Muscle layer of duodenum (tissue), 2 donors: ENCODE results near the gene NR3C2.

ENCODE experiments used
- H3K27ac ChIP-seq: one replicate; pipeline ENCODE4 v1.7.0; 2013; ENCODE audit warnings: mild to moderate bottlenecking, low read length
- H3K27me3 ChIP-seq: one replicate; pipeline ENCODE4 v1.7.0; 2013; ENCODE audit warnings: low read depth, mild to moderate bottlenecking, control low read depth, low read length
- H3K36me3 ChIP-seq, 2 donors: one replicate each; pipeline ENCODE4 v1.7.0; 2013; ENCODE audit warnings: low read length in 2 of 2, control low read depth in 1 of 2, mild to moderate bottlenecking in 1 of 2; ENCODE audit not compliant: insufficient read depth in 2 of 2, control insufficient read depth in 1 of 2
- H3K4me1 ChIP-seq, 2 donors: one replicate each; pipeline ENCODE4 v1.7.0; 2013; ENCODE audit warnings: low read length in 2 of 2, mild to moderate bottlenecking in 2 of 2, control low read depth in 1 of 2, moderate library complexity in 1 of 2; ENCODE audit not compliant: insufficient read depth in 2 of 2, control insufficient read depth in 1 of 2
- H3K4me3 ChIP-seq, 2 donors: one replicate each; pipeline ENCODE4 v1.7.0; 2013; ENCODE audit warnings: low read length in 2 of 2, low read depth in 1 of 2, mild to moderate bottlenecking in 1 of 2
- H3K9me3 ChIP-seq, 2 donors: one replicate each; pipeline ENCODE4 v1.7.0; 2013; ENCODE audit warnings: low read length in 2 of 2, control low read depth in 1 of 2, mild to moderate bottlenecking in 1 of 2; ENCODE audit not compliant: control insufficient read depth in 1 of 2
- donor health status: healthy.

NR3C2 gene

DNA sequence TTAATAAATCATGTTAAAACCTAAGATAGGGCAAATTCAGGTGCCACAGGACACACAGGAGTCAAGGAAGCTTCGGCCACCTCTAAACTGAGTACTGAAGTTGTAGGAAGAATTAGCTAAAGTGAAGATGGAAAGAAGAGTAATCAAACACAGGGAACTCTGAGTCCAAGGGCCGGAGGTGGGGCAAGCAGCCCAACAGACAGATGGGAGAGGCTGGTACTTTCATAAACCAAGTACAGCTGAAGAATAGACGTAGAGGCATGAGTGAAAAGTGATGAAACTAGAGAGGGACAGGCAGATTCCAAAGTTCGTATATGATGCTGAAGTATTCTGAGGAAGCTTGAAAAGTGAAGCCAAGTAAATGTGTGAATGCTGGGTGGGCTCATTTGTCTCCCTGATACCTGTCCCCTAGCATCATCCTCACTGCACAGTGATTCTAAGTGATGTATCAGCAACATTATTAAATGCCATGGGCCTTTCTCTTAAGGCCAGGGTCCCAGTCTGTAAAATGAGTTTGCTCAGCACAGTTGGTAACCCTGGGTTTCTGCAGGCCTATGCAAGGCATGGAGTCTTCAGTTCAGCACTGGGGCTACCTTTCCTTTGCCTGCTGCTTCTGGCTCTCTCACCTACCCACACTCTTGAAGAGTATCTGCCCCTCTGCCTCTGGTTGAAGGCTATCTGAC is 203.3 kb downstream of the NR3C2 start:
- Histone ChIP-seq H3K27ac (no peak overlapping the region), H3K4me1 (peaks cover 0 to 8% of the 10 kb centered on the region in 2 donors), H3K9me3 (no peaks in the 10 kb centered on the region), H3K36me3 (no peaks in the 10 kb centered on the region), H3K27me3 (no peaks in the 10 kb centered on the region), H3K4me3 (no peak overlapping the region)

- Histone ChIP-seq H3K27ac (no peak overlapping the region), H3K4me1 (peaks cover 0 to 8% of the 10 kb centered on the region in 2 donors), H3K27me3 (no peaks in the 10 kb centered on the region), H3K36me3 (no peaks in the 10 kb centered on the region), H3K9me3 (no peaks in the 10 kb centered on the region), H3K4me3 (no peak overlapping the region)
These were observed 204.1 kb downstream of the NR3C2 start for GRCh38 chr4:148238086-148238485.

- Histone ChIP-seq H3K4me3 (no peak overlapping the region), H3K36me3 (peaks cover 0 to 6% of the 10 kb centered on the region in 2 donors), H3K27me3 (no peaks in the 10 kb centered on the region), H3K4me1 (peaks cover 0 to 8% of the 10 kb centered on the region in 2 donors), H3K27ac (no peak overlapping the region), H3K9me3 (no peaks in the 10 kb centered on the region)
These were observed 206.4 kb downstream of the NR3C2 start for GRCh38 chr4:148235809-148236208.

DNA sequence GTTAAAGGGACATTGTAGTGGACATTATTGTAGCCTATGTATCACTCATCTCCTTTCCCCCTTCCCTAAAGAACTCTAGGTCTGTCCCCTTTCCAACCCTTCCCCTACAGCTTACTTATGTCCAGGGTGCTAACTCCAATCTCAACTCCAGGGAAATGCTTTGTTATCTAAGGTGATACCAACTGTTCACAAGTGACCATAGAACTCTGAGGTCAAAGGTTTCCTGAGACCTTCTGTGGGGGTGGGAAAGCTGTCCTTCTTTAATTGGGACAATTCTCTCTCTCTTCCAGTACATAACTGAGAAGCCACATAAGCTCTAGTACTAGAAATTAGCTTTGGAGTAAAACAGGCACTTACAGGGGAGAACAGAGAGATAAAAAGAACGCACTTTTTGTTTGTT is 212.4 kb downstream of the NR3C2 start:
- no peaks in the 10 kb centered on the region for H3K9me3 ChIP-seq
- peaks cover 0 to 6% of the 10 kb centered on the region in 2 donors for H3K36me3 ChIP-seq
- peaks cover 0 to 3% of the 10 kb centered on the region in 2 donors for H3K4me1 ChIP-seq
- no peaks in the 10 kb centered on the region for H3K27me3 ChIP-seq
- no peak overlapping the region for H3K4me3 ChIP-seq
- no peak overlapping the region for H3K27ac ChIP-seq

DNA sequence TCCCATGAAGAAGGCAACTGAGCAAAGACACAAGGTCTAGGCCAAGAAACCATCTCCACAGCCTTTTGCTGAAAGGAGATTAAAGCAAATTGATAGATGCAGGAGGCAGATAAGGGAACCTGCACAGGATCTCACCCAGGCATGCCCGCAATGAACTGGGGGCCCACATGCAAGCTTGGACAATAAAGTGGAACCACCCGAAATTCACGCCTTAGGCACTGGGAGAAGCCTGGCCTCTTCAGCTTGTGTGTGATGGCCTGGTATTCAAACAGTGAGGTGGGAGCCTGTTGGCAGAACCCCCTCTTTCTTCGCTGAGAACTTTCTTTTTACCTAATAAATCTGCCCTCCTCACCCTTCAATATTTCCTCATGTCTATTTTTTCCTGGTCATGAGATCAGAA is 213.2 kb downstream of the NR3C2 start:
- Histone ChIP-seq H3K27ac (no peak overlapping the region), H3K4me3 (no peak overlapping the region), H3K4me1 (peaks cover 0 to 6% of the 10 kb centered on the region in 2 donors), H3K36me3 (peaks cover 0 to 6% of the 10 kb centered on the region in 2 donors), H3K9me3 (no peaks in the 10 kb centered on the region), H3K27me3 (no peaks in the 10 kb centered on the region)

DNA sequence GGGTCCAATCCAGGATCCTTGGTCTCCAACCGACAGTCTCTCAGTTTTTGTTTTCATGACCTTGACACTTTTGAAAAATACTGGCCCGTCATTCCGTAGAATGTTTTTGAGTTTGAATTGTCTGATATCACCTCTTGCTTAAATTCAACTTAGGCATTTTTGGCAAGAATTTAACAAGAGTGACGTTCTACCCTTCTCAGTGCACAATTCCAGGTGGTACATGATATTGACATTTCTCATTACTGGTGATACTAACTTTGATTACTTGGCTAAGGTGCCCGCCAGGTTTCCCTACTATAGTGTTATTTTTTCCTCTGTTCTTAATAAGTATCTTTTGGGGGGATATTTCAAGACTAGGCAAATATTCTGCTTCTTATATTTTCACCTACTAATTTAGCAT is 215.1 kb downstream of the NR3C2 start:
- no peak overlapping the region for H3K4me3 ChIP-seq
- no peaks in the 10 kb centered on the region for H3K9me3 ChIP-seq
- H3K27ac ChIP-seq: no peak overlapping the region
- H3K27me3 ChIP-seq: no peaks in the 10 kb centered on the region
- H3K4me1 ChIP-seq: peaks cover 0 to 13% of the 10 kb centered on the region in 2 donors
- peaks cover 0 to 2% of the 10 kb centered on the region in 2 donors for H3K36me3 ChIP-seq

GRCh38 chr4:148226341-148226740 is 215.9 kb downstream of the NR3C2 start:
- Histone ChIP-seq H3K36me3 (no peaks in the 10 kb centered on the region), H3K4me3 (no peak overlapping the region), H3K9me3 (no peaks in the 10 kb centered on the region), H3K4me1 (peaks cover 0 to 13% of the 10 kb centered on the region in 2 donors), H3K27ac (no peak overlapping the region), H3K27me3 (no peaks in the 10 kb centered on the region)

- Histone ChIP-seq H3K4me1 (peaks cover 0 to 13% of the 10 kb centered on the region in 2 donors), H3K36me3 (no peaks in the 10 kb centered on the region), H3K27ac (no peak overlapping the region), H3K9me3 (no peaks in the 10 kb centered on the region), H3K4me3 (no peak overlapping the region), H3K27me3 (no peaks in the 10 kb centered on the region)
These were observed 216.6 kb downstream of the NR3C2 start for GRCh38 chr4:148225639-148226038.

DNA sequence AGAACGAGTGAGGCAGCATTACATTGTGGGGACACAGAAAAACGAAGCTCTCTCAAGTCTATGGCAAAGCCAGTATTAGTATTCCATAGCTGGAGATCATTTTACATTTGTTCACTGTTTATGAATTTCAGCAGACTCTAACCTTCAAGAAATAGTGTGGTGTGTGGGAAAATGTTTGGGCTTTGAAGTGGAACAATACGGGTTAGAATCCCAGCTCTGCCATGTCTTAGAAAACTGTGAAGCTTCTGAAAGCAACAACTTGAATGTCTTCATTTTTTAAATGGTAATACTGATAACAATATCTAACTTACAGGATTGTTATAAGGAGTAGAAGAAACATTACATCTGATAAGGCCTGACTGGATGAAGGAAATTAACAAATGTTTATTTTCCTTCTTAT is 217.7 kb downstream of the NR3C2 start:
- Histone ChIP-seq H3K4me3 (no peak overlapping the region), H3K9me3 (no peaks in the 10 kb centered on the region), H3K27ac (no peak overlapping the region), H3K4me1 (peaks cover 0 to 13% of the 10 kb centered on the region in 2 donors), H3K27me3 (no peaks in the 10 kb centered on the region), H3K36me3 (no peaks in the 10 kb centered on the region)

DNA sequence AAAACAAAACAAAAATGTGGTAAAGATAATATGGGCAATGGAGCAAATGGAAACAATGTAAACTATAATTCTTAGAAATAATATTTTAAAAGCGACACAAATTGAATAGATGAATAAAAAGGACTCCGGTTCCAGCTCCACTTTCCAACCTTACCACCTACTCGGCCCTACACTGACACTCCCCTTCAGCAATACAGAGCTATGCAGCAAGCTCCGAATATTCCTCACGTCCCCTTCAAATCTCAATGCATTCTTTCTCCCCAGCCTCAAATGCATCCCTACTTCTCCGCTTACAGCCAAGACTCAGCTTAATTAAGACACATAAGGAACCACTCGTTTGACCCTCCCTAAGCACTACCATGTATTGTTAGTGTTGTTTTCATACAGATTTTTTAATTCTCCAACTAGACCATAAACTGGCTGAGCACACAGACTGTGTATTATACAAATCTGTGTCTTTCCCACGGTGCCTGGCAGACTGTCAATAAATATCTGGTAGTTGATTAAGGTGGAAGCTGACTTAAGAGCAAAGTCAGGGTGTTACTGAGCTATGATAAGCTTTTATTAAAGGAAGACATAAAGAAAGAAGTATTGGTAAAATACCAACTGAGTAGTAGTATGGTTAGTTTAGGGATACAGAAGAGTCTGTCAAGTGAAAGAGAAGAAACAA is 219.1 kb downstream of the NR3C2 start:
- Histone ChIP-seq H3K4me1 (peaks cover 0 to 13% of the 10 kb centered on the region in 2 donors), H3K4me3 (no peak overlapping the region), H3K27me3 (no peaks in the 10 kb centered on the region), H3K36me3 (no peaks in the 10 kb centered on the region), H3K27ac (no peak overlapping the region), H3K9me3 (no peaks in the 10 kb centered on the region)

DNA sequence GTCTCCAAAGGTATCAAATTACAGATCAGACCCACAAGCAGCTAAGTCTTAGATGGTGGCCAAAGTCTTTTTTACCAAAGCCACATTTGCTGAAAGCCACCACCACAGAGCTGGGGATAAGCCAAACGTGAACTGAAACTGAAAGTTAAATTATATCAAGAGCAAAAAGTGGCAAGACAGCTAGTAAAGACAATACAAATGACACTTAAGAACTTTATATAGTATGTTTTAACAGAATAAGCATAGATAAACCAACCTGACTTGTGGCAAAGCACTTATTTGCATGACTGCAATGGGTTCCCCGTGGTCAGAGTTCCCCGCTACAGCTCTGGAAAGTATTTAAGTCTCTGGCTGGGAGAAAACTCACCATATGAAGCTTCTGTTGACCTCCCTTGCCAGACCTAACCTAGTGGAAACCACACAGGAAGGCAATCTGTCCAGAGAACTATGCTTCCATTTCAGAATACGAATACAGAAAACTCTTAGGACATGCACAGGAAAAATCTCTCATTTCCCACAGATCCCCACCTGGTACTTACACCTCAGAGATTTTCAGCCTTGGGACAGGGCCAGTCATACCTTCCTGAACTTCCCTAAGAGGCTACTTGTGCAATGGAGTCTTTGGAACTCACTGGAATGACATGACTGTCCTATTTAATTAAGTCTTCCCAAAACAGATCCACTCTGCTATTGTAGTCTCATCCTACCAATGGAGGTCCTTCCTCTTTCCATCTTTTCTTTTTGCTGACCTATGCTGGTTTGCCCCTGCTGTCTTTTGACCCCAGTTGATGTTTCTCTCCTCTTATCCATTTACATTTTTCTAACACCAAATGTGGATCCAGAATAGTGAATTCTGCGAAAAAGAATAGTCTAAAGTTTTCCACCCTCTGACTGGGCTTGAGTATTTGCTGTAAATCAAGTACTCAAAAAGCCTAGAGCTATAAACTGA is 225.1 kb downstream of the NR3C2 start:
- Histone ChIP-seq H3K27ac (peak overlapping the region; percentile 36), H3K4me3 (peak overlapping the region; percentile 38 to 41), H3K4me1 (peaks cover 8 to 26% of the 10 kb centered on the region in 2 donors), H3K27me3 (no peaks in the 10 kb centered on the region), H3K36me3 (no peaks in the 10 kb centered on the region), H3K9me3 (no peaks in the 10 kb centered on the region)
